Stimulated activated CD4-positive, alpha-beta T cell treated with anti-CD3 and anti-CD28 coated beads, TNF-alpha, amount 100 ng/mL, for 1 hour (primary cell): Measurements from ENCODE around the gene CDK11A.
A peak's percentile ranks its signal among the peaks of the same experiment; 100 is the strongest.
"Not testable (repeated sequence)": the region's sequence is repeated elsewhere in the genome, so short reads cannot be mapped to it uniquely, and the experiment has no call there.

ENCODE experiments used
- DNase-seq, 3 donors: peaks; one replicate each; pipeline ENCODE4 v3.0.0-alpha.2; 2020; ENCODE audit warnings: low read depth in 3 of 3, low spot score in 1 of 3

CDK11A gene

GRCh38 chr1:1726088-1726487, 1.9 kb upstream of the CDK11A start:
- DNase-seq, result not testable (repeated sequence)

- DNase-seq, result no peak
Measured at GRCh38 chr1:1721201-1721600, 3.0 kb downstream of the CDK11A start.

GRCh38 chr1:1715109-1715883, 8.9 kb downstream of the CDK11A start:
- not testable (repeated sequence) for DNase-seq

GRCh38 chr1:1707897-1708296, 16.3 kb downstream of the CDK11A start:
- not testable (repeated sequence) for DNase-seq

GRCh38 chr1:1707241-1707640, 16.9 kb downstream of the CDK11A start:
- not testable (repeated sequence) for DNase-seq

- DNase-seq, result not testable (repeated sequence)
Measured at GRCh38 chr1:1705623-1706022, 18.5 kb downstream of the CDK11A start.

- DNase-seq, result not testable (repeated sequence)
Measured at GRCh38 chr1:1704284-1704957, 19.7 kb downstream of the CDK11A start.

- DNase-seq, result no peak
Measured at GRCh38 chr1:1703796-1704195, 20.4 kb downstream of the CDK11A start.

GRCh38 chr1:1702506-1702905, 21.7 kb downstream of the CDK11A start:
- not testable (repeated sequence) for DNase-seq

- DNase-seq, result not testable (repeated sequence)
Measured at GRCh38 chr1:1700557-1700956, 23.6 kb downstream of the CDK11A start.

GRCh38 chr1:1700067-1700466, 24.1 kb downstream of the CDK11A start:
- not testable (repeated sequence) for DNase-seq

GRCh38 chr1:1699061-1699460, 25.1 kb downstream of the CDK11A start:
- DNase-seq, result not testable (repeated sequence)

- DNase-seq, result not testable (repeated sequence)
Measured at GRCh38 chr1:1697358-1698183, 26.6 kb downstream of the CDK11A start.

- not testable (repeated sequence) for DNase-seq
Measured at GRCh38 chr1:1696431-1697357, 27.5 kb downstream of the CDK11A start.

GRCh38 chr1:1692714-1693647, 31.2 kb downstream of the CDK11A start, which contains the start of gene SLC35E2B:
Gene SLC35E2B (minus strand): TSS chr1:1692795. CDS start chr1:1676699, 16,096 bp downstream.
- DNase-seq, result peak; percentile 61 to 94 (median 91)

GRCh38 chr1:1692324-1692713, 31.8 kb downstream of the CDK11A start:
- peak in 2 of 3 donors; percentile 58 to 71 for DNase-seq

- DNase-seq, result not testable (repeated sequence)
Measured at GRCh38 chr1:1691443-1691842, 32.7 kb downstream of the CDK11A start.

GRCh38 chr1:1689526-1689925, 34.6 kb downstream of the CDK11A start:
- DNase-seq, result not testable (repeated sequence)

GRCh38 chr1:1687846-1688245, 36.3 kb downstream of the CDK11A start:
- DNase-seq, result no peak
